DMS79 treated with DMSO at 0.1 percent for 48 hours (cell line): ENCODE data around the gene ICAM5.
"Not testable (repeated sequence)": the region's sequence is repeated elsewhere in the genome, so short reads cannot be mapped to it uniquely, and the experiment has no call there.

Experiments
- DNase-seq: peaks from one replicate; lab custom pipeline; 2025; lab: John Stamatoyannopoulos, UW

The ICAM5 gene

DNA sequence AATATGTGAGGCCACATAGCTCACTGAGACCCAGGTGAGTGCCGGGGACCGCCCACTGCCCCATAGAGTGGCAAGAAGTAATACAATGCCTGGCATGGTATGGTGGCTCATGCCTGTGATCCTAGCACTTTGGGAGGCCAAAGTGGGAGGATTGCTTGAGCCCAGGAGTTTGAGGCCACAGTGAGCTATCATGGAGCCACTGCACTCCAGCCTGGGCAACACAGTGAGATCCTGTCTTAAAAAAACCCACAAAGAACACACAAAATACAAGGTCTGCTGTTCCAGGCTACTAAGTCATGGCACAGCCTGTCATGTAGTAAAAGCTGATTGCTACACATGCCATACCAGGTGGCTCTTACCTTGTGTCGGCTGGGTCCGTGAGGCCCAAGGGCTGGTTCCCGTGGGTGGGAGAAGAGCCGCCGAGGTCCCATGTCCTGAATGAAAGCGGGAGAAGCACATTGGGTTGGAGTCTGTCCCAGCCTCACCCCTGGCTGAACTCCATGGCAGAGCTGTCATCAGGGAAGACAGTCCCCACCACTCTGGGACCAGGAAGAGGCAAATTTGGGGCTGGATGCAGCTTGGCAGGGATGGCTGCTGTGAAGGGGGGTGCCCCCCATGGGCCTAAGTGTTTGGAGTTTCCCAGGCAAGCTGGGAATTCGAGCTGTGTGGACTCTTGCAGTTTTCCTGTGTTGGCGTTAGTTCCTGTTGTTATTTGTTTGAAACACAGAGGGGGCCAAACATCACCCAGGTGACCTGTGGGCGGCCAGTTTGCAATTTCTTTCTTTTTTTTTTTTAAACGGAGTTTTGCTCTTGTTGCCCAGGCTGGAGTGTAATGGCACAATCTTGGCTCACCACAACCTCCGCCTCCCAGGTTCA lies 29.3 kb downstream of the ICAM5 start:
- DNase-seq, result no peak

DNA sequence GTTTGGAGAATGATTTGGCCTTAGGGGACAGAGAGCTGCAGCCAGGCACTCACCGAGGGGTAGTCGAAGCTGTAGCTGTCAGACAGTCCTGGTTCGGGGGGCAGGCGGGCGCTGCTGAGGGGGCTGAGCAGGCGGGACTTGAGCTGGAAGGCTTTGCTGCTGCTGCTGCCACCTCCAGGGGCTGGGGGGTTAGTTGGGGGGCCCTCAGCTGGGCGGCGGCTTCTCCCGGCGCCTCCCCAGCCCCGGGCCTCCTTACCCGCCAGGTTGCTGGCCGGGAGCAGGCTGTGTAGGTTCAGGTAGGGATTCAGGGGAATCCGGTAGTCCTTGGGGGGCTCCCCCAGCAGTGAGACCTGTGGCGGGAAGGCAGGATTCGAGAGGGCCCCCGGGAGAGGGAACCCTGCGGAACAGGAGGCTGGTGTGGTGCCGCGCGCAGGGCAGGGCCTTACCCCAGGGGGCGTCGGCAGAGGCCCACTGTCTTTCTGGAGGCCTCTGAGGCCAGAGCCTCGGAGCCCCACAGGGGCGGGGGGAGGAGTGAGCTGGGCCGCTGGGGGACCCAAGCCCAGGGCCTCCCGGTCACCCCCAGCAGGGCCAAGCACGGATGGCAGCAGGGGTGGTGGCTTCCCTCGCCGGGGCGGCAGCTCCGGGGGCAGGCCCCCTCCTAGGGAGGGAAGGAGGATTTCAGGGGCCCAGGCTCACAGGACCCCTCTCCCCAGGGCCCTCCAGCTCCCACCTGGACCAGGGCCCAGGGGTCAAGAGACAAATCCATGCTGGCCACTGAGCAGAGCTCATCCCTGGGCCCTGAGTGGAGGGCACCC lies 31.1 kb downstream of the ICAM5 start:
- no peak for DNase-seq

DNA sequence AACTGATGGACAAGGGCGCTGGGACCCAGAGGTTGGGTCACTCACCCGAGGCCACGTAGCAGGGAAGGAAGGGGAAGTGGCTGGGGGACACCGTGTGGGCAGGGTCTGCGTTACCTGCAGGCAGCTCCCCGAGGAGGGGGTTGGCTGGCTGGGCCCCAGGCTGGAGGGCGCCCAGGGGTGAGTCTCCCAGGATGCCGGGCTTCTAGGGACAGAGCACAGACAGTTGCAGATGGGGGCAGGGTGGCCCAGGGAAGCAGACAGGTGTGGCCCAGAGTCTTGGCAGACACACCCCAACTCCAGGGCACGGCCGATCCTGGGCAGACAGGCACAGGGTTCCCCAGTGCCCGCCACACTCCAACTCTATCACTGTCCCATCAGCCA lies 31.7 kb downstream of the ICAM5 start:
- no peak for DNase-seq

DNA sequence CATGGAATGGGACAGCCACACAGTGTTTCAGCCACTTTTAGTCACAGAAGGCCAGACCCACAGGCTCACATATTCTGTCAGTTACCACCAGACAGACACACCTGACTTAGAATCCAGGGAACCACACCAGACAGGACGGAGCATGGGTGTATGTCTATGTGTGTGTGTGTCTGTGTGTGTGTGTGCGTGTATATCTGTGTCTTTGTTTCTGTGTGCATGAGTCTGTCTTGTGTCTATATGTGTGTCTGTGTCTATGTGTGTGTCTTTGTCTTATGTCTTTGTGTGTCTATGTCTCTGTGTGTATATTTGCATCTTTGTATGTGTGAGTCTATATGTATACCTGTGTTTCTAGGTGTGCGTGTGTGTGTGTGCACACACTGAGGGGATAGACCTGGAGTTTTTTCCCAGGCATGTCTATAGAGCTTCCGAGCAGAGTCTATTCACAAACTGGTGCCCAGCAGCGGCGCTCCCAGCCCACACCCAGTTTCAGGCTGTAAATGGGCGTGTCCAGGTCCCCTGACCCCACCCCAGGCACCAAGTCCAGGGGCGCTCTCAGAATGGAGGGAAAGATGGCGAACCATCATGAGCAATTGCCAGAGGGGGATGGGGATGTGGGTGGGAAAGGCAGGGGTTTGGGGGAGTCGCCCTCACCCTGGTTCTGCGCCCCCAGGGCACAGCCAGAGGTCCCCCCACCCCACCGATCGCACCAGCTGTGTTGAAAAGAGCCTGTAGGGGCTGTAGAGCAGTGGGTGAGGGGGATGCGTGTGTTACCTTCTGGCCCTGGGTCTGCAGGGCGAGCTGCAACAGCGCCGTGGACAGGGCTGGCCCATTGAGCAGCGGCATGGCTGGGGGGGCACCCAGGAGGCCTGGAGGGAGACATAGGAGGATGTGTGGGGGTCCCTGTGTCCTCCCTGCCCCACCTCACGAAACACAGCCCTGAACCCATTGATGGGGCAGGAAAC lies 32.4 kb downstream of the ICAM5 start:
- DNase-seq, result no peak

DNA sequence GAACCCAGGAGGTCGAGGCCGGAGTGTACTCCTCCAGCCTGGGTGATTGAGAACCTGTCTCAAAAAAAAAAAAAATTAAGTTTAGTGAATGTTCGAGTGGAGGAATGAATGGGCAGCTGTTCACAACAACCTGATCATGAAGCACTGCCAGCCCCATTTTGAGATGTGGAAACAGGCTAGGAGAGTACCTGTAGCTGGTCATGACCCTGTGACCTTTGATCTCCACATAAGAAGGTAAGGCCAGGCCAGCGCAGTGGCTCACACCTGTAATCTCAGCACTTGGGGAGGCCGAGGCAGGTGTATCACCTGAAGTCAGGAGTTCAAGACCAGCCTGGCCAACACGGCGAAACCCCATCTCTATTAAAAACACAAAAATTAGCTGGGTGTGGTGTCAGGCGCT lies 36.0 kb downstream of the ICAM5 start:
- DNase-seq, result no peak

DNA sequence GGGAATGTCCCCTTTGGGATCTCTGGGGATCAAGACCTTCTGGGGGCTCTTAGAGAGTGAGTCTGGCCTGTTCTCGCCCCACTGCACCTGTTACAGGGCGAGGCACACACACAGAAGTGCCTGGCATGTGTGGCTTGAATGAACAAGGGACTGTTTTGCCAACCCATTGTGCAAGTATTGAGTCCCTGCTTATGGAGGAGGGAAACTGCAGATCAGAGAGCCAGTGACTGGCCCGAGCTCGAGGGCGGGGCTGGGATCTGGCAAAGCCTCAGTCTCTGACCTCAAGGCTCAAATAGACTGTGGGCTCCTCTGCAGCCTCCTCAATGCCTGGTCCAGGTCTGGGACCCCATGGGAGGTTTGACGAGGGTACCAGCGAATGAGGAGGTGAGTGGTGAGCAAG lies 38.0 kb downstream of the ICAM5 start:
- no peak for DNase-seq

DNA sequence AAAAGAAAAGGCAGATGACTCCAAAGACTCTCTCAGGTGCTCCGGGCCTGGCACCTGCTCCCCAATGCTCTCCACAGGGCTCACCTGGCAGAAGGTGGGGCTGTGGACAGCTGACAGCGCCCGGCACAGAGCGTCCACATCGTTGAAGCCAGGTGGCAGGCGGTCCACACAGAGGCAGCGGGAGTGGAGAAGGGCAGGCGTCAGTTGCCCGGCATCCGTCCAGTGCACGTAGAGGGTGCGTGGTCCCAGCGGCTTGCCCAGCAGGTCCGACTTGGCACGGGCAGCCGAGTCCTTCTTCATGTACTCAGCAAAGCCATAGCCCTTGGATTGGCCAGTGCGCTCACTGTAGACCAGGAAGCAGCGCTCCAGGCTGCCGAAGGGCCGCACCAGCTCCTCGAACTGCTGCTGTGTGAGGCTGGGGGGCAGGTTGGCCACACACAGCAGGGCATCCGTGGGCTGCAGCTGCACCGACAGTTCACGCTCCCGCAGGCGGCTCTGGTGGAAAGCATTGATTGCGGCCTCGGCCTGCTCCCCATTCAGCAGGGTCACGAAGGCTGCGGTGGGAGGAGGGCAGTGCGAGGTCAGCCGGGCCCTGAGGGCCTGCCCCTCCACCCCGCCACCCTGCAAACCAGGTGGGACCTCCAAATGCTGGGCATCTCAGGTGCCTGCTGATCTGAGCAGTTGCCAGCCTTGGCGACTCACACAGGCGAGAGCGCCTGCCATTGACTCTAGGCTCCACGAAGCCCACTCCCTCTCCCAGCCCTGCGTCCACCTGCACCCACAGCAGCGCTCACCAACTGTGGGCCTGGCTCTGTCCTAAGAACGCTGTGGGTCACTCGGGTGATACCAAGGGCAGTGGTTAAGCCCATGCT lies 39.0 kb downstream of the ICAM5 start:
- DNase-seq, result no peak

DNA sequence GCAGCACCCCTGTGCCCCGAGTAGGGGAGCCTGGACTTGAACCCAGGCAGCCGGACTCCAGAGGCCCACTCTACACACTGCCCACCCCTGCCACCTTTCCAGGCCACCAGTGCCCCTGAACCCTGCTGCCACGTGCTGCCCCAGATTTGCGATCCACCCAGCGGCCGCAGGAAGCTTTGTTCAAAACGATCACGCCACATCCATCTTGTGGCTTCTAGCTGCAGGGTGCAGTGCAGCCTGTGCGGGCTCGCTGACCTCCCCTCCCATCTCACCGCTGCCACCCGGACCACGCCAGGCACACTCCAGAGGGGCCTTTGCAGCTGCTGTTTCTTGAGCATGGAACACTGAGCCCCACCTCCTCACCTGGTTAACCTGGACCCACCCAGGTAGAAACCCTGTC lies 39.8 kb downstream of the ICAM5 start:
- no peak for DNase-seq

DNA sequence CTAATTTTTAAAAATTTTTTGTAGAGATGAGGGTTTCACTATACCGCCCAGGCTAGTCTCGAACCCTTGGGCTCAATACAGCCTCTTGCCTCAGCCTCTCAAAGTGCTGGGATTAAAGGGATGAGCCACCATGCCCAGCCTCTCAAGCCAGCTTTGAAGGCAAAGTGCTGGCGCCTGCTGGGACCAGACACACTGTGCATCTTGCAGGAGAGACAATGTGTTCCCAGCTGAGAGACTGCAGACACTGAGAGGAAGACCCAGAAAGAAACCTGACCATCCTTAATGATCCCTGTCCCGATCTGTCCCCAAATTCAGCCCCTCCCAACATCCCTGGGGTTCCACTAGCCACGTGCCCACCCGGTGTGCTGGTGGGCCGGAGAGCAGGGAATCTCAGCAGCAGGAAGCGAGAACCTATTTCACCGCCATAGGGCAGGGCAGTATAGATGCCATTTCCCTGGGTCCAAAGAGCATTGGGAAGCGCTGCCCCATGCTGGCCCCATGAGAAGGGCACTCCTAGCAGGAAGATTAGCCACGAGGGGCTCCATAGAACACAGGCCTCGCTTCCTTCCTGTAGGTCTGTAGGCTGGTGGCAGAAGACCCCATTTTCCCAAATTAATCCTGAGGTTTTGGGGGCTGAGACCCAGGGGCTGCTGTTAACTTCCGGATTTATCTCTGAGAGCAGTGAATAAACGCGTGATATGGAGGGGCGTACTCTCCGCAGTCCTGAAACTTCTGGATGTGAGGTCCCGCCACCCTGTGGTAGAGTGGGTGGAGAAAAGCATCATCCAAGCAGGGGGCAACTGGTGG lies 42.6 kb downstream of the ICAM5 start:
- no peak for DNase-seq

DNA sequence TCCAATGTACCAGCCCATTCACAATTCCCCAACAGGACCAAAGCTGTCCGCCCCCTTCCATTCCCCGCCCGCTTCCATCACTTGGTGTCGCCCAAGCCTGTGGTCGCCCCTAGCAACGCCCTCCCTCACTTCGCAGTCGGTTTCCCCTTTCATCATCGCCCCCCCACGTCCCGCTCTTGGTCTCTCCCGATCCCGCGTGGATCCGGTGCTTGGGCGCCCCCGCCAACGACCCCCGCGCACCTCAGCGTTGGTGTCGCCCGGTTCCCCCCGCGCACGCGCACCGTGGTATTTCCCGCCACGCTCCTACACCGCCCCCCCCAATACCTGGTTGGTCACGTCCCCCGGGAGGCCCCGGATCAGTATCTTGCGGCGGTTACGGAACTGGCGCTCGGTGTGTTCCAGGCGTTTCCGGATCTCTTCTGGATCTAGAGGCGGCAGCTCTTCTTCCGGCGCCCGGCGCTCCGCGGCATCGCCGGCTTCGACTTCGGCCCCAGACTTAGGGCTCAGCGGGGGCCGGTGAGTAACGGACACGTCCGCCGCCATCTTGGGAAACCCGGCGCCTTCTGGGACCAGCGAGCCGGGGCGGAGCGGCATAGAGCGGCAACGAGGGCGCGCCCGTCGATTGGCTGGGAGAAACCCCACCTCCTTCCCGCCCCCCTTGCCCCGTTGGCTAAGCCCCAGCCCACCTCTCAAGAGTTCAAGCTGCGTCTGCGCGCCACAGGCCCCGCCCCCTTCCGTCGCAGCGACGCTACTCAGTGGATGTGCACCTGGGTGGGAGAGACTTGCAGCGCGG lies 43.4 kb downstream of the ICAM5 start, which contains the start of gene RAVER1:
Gene RAVER1 (minus strand): TSS at position 565 of the 793 bp plus-strand sequence. CDS start 22 bp downstream, at position 543.
- DNase-seq, result peak; percentile 94

DNA sequence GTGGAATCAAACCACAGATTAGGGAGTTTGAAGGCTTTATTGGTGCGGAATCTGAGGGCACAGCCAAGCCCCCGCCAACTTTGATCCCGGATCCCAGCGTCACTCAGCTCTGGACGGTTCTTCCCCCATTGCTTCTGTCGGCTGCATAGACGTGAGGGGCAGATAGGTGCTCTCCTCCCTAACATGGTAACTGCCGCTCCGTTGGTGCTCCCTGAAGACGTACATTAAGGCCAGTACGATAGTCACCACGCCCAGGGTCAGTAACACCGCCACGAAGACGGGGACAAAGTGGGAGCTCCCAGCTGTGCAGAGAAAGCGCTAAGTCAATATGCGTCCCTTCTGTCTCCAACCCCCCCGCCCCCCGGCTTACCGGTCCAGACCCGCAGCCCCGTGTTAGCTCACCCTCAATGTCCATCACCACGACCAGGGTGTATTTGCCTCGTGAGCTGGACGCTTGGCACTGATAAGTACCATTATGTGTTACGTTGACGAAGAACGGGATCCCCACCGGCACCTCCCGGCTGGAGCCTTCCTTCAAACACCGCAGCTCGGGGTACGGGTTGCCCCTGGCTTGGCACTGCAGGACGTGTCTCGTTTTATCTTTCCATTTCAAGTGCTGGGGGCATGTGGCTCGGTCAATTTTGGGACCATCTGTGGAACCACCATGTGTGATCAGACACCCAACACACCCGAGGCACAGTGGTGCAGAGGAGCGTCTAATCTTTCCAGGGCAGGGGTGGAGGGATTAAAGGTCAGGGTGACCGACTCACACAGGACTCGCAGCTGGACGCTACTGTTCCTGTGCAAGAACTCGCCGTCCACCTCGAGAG lies 44.2 kb downstream of the ICAM5 start:
- DNase-seq, result no peak

DNA sequence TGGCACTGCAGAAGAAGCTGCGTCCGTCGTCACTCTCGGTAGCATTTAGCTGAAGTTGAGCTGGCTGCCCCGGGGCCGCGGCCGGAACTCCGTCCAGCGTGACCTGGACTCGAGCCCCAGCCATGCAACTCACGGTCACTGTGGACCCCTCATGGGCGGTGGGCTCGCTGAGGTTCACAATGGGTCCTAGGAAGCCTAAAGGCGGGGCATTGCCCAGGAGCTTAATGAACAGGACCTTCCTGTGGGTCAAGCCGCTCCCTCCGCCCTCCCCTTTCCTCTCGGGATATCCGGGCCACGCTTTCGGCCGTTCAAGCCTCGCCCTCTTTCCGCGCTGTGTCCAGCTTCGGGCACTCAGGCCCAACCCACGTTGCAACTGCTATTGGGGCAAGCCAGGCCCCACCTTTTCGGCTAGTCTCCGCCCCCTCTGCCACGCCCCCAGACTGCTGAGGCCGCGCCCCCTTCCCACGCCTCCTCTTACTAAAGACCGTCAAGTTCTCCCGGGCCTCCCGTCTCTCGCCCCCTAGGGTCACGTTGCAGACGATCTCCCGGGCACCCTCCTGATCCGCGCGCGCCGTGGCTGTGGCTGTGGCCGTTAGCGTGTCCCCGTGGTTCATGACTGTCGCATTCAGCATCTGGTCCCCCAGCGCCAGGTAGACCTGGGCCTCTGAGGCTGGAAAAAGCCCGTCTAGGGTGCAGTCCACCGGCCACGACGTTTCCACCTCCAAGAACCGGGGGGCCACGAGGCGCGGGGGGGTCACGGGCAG lies 45.0 kb downstream of the ICAM5 start:
- no peak for DNase-seq

DNA sequence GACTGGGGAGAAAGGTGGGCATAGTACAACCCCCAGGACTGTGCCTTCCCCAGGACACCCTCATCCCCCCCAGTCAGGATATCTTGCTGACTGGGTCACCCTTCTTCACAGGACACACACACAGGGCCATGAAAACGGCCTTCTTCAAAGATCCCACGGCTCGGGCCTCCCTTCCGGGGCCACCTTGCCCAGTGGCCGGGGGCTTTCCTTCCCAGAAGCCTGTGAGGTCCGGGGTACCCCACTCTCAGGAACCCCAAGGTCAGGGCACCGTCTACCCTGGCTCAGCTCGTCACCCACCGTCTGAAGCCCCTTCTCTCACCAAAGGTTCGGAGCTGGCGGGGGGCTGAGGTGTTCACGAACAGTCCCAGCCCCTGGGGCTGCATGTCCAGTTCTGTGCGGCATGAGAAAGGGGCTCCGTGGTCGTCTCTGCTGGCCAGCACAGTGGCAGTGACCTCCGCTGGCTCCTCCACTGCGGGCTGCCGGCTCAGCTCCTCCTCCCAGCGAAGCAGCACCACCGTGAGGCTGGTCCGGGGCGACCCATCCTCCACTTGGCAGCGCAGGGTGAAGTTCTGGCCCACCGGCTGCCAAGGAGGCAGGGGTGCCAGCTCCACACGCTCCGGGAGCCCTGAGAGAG lies 45.7 kb downstream of the ICAM5 start:
- DNase-seq, result no peak

DNA sequence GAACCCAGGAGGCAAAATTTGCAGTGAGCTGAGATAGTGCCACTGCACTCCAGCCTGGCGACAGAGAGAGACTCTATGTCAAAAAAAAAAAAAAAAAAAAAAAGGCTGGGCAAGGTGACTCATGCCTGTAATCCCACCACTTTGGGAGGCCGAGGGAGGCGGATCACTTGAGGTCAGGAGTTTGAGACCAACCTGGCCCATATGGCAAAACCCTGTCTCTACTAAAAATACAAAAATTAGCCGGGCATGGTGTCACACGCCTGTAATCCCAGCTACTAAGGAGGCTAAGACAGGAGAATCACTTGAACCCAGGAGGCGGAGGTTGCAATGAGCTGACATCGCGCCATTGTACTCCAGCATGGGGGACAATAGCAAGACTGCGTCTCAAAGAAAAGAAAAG lies 47.0 kb downstream of the ICAM5 start:
- not testable (repeated sequence) for DNase-seq

DNA sequence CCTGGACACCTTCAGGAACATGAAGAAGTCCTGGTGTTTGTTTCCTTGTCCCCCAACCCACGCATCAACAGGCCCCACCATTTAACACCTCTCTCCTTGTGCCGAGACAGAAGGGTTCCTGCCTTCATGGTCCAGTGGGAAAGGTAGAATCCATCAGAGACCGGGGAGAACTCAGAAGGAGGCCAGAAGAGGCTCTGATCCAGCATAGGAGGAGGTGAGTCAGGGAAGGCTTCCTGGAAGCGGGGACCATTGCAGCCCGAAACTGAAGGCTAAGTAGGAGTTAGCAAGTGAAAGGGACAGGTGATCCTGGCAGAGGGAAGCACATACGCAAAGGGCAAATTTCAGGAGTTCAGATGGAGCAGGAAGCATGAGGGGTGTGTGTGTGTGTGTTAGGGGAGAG lies 49.2 kb downstream of the ICAM5 start:
- DNase-seq, result no peak

DNA sequence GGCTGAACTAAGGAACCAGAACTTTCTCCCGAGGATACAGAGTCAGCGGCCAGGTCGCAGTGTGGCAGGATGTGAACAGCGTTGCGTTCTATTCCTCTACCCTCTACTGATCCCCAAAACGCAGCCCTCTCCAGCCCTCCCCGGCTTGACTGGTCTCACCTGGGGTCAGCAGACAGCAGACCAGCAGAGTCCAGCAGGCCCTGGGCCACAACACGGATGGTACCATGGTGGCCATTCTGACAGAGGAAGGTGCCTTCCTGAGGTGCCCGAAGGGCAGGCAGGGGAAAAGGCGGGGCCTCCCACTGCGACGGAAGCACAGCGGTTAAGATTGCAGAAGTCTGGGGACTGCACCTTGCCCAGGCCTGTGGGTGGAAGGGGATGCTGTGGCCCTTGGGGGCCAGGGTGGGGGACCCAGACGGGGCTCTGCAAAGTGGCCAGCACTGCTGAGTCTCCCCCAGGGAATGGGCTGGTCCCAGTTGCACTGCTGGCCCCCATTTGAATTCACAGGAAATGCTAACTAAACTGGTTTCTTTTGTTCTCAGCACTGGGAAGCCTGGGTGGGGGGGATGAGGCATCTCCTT lies 49.7 kb downstream of the ICAM5 start, which contains the start of gene ICAM3:
Gene ICAM3 (minus strand): TSS at position 245 of the 581 bp plus-strand sequence. CDS start 10 bp downstream, at position 235.
- no peak for DNase-seq

DNA sequence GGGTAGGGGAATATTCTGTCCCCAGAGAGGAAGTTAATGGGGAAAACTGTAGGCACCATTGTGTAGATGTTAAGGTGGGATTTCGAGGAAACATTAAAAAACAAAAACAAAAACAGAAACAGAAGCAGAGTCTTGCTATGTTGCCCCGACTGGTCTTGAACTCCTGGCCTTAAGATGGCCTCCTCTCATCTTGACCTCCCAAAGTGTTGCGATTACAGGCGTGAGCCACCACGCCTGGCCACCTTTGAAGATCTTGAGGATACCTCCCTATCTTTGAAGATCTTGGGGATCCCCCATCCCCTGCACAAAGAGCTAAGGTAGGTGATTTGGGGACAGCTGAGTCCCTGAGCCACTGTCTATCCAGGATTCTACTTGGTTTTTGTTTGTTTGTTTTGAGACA lies 50.2 kb downstream of the ICAM5 start:
- DNase-seq, result no peak
